ENCODE measurements around the gene BRD3. TPM values are rescaled to one million over a fixed set of nuclear protein-coding genes. Genes with fewer than 3 reads are reported as not detected.

BRD3 gene
- total RNA-seq, 2 experiments from 2014 or later = 32.3 to 34.0 TPM

Other genes with a start within 250 kb of the BRD3 start
- 1 to 10 TPM; 4.2 TPM for gene VAV2, start 75.7 kb downstream of the BRD3 start, total RNA-seq
- 10 to 100 TPM; 12.6 to 12.7 TPM for gene BRD3OS, start 42.5 kb downstream of the BRD3 start, total RNA-seq
- 10 to 100 TPM; 64.6 to 65.6 TPM for gene WDR5, start 68.1 kb upstream of the BRD3 start, total RNA-seq
- gene RNU6ATAC, start 96.5 kb upstream of the BRD3 start, total RNA-seq = 10 to 100 TPM; 17.0 to 22.1 TPM

Measured in activated naive CD8-positive, alpha-beta T cell treated with anti-CD3 and anti-CD28 coated beads for 36 hours (primary cell).